Sigmoid colon (tissue), 7 donors: Measurements from ENCODE around the gene PRKAG3. TPM values are rescaled to one million over a fixed set of nuclear protein-coding genes. Genes with fewer than 3 reads are reported as not detected.

Experiments
- DNase-seq: peaks from one replicate; pipeline ENCODE4 v3.0.0-alpha.2; 2019
- H3K27ac ChIP-seq, 4 donors: fragments of 200-600 bp; sonication (generic); one replicate each; pipeline ENCODE4 v1.5.1; 2016 to 2019; ENCODE audit warnings: mild to moderate bottlenecking in 1 of 4
- H3K27me3 ChIP-seq, 3 donors: fragments of 200-600 bp; sonication (generic); one replicate each; pipeline ENCODE4 v1.5.1; 2019; ENCODE audit warnings: mild to moderate bottlenecking in 1 of 3
- H3K36me3 ChIP-seq, 4 donors: fragments of 200-600 bp; sonication (generic); one replicate each; pipeline ENCODE4 v1.5.1; 2016 to 2019
- H3K4me1 ChIP-seq, 4 donors: fragments of 200-600 bp; sonication (generic); one replicate each; pipeline ENCODE4 v1.5.1; 2017 to 2019
- H3K4me3 ChIP-seq, 4 donors: fragments of 200-600 bp; sonication (generic); one replicate each; pipeline ENCODE4 v1.5.1; 2017 to 2019; ENCODE audit warnings: mild to moderate bottlenecking in 2 of 4, moderate library complexity in 1 of 4
- H3K9me3 ChIP-seq, 4 donors: fragments of 200-600 bp in 3 of 4; sonication (generic) in 3 of 4; one replicate each; pipeline versions ENCODE4 v1.5.1 to v1.6.1; 2013 to 2019
- CTCF ChIP-seq, 4 experiments: fragments of 450-650 bp in 3 of 4; fragments of 200-600 bp in 1 of 4; IDR thresholded peaks; one replicate each; pipeline ENCODE4 v1.5.1; 2016 to 2019; ENCODE audit warnings: antibody characterized with exemption in 4 of 4, mild to moderate bottlenecking in 3 of 4, moderate library complexity in 2 of 4
- EP300 ChIP-seq, 4 donors: sonication (generic); formaldehyde crosslinking; IDR thresholded peaks; one replicate each; pipeline ENCODE4 v1.6.1; 2017; ENCODE audit warnings: antibody characterized with exemption in 4 of 4
- POLR2A ChIP-seq, 2 donors: fragments of 450-650 bp; IDR thresholded peaks; one replicate each; pipeline ENCODE4 v1.6.1; 2016; ENCODE audit warnings: antibody characterized with exemption in 2 of 2, mild to moderate bottlenecking in 2 of 2, moderate library complexity in 2 of 2
- POLR2AphosphoS5 ChIP-seq, 4 donors: sonication (generic); formaldehyde crosslinking; IDR thresholded peaks; one replicate each; pipeline ENCODE4 v1.6.1; 2017; ENCODE audit warnings: antibody characterized with exemption in 4 of 4
- WGBS, 2 donors: extraction: QIAGEN DNeasy Blood & Tissue Kit; methylation state at CpG; one replicate each; pipeline ENCODE4 v1.1.7; 2013; 5-methylcytosine and 5-hydroxymethylcytosine counted together
- intact Hi-C: fragments of 100-400 bp; cut with DNase I; formaldehyde crosslinking; loops from one replicate; pipeline ENCODE4 v1.15.1; 2023
- polyA plus RNA-seq, 3 donors: library from polyadenylated mRNA; stranded (reverse); fragments of 200-250 nt; gene quantifications; one replicate each; pipeline ENCODE4 v1.2.3, GENCODE V29; 2013
- total RNA-seq, 4 donors: library from RNA; depleted of rRNA; stranded (reverse); fragments of >200 nt; gene quantifications; one replicate each; pipeline ENCODE4 v1.1.0, GENCODE V29; 2016
- donor health status: healthy with polysubstance abuse.
- donor health status: Bipolar disorder and iron deficiency.
- donor health status: healthy.

PRKAG3 gene
- not detected for total RNA-seq
- polyA plus RNA-seq, result not detected

- Histone ChIP-seq H3K27me3 (peaks cover 3 to 33% (median 4%) of the 10 kb centered on the region in 3 donors), H3K36me3 (no peaks in the 10 kb centered on the region), H3K9me3 (no peaks in the 10 kb centered on the region), H3K4me3 (no peak within 1 kb of the TSS), H3K27ac (peak within 1 kb of the TSS in 1 of 4 donors; percentile 57), H3K4me1 (no peaks in the 10 kb centered on the region)
- TF ChIP-seq EP300 (IDR thresholded peaks at IDR 0.05), result no peak
- no peak for TF ChIP-seq CTCF (IDR thresholded peaks at IDR 0.05)
- TF ChIP-seq POLR2A (IDR thresholded peaks at IDR 0.05), result no peak
- no peak for TF ChIP-seq POLR2AphosphoS5 (IDR thresholded peaks at IDR 0.05)
- WGBS, 2 donors, result 79% methylated on average over 18 of the region's 18 CpGs
- intact Hi-C loops, result no loop called here
- no peak for DNase-seq
Measured at GRCh38 chr2:218831378-218831990, at the start of gene PRKAG3. Gene PRKAG3 (minus strand): TSS chr2:218831803.

GRCh38 chr2:218880859-218881594 lies 49.4 kb upstream of the PRKAG3 start:
- Histone ChIP-seq H3K36me3 (no peaks in the 10 kb centered on the region), H3K4me1 (peaks cover 0 to 30% (median 27%) of the 10 kb centered on the region in 4 donors), H3K27ac (no peak overlapping the region), H3K27me3 (peaks cover 42 to 85% (median 76%) of the 10 kb centered on the region in 3 donors), H3K9me3 (no peaks in the 10 kb centered on the region), H3K4me3 (peak overlapping the region in 2 of 4 donors; percentile 20 to 21)
- TF ChIP-seq POLR2A (IDR thresholded peaks at IDR 0.05) (no peak), EP300 (IDR thresholded peaks at IDR 0.05) (no peak), POLR2AphosphoS5 (IDR thresholded peaks at IDR 0.05) (no peak), CTCF (IDR thresholded peaks at IDR 0.05) (no peak)
- WGBS, 2 donors, result 15 to 27% methylated on average over 24 of the region's 24 CpGs
- intact Hi-C loops, result no loop called here
- DNase-seq, result no peak

GRCh38 chr2:218880102-218880858 lies 48.7 kb upstream of the PRKAG3 start, which contains the start of gene WNT10A:
Gene WNT10A (plus strand): TSS chr2:218880852. CDS start chr2:218880996, 144 bp downstream.
- TF ChIP-seq CTCF (IDR thresholded peaks at IDR 0.05) (no peak), POLR2A (IDR thresholded peaks at IDR 0.05) (no peak), POLR2AphosphoS5 (IDR thresholded peaks at IDR 0.05) (no peak), EP300 (IDR thresholded peaks at IDR 0.05) (no peak)
- intact Hi-C loops, result no loop called here
- Histone ChIP-seq H3K4me1 (peaks cover 0 to 30% (median 27%) of the 10 kb centered on the region in 4 donors), H3K9me3 (no peaks in the 10 kb centered on the region), H3K27me3 (peaks cover 42 to 93% (median 82%) of the 10 kb centered on the region in 3 donors), H3K36me3 (no peaks in the 10 kb centered on the region), H3K27ac (no peak within 1 kb of the TSS), H3K4me3 (peak within 1 kb of the TSS in 3 of 4 donors; percentile 14 to 21 (median 20))
- no peak for DNase-seq
- 1 to 2% methylated on average over 57 to 58 of the region's 58 CpGs for WGBS, 2 donors

GRCh38 chr2:218879776-218880101 lies 48.1 kb upstream of the PRKAG3 start:
- WGBS, 2 donors, result 10 to 11% methylated on average over 11 of the region's 11 CpGs
- Histone ChIP-seq H3K4me3 (no peak overlapping the region), H3K9me3 (no peaks in the 10 kb centered on the region), H3K27ac (no peak overlapping the region), H3K4me1 (peaks cover 0 to 30% (median 27%) of the 10 kb centered on the region in 4 donors), H3K36me3 (no peaks in the 10 kb centered on the region), H3K27me3 (peaks cover 43 to 98% (median 88%) of the 10 kb centered on the region in 3 donors)
- DNase-seq, result no peak
- TF ChIP-seq EP300 (IDR thresholded peaks at IDR 0.05), result no peak
- intact Hi-C loops, result no loop called here
